ENCODE measurements around the gene KRTAP12-2.

DNA sequence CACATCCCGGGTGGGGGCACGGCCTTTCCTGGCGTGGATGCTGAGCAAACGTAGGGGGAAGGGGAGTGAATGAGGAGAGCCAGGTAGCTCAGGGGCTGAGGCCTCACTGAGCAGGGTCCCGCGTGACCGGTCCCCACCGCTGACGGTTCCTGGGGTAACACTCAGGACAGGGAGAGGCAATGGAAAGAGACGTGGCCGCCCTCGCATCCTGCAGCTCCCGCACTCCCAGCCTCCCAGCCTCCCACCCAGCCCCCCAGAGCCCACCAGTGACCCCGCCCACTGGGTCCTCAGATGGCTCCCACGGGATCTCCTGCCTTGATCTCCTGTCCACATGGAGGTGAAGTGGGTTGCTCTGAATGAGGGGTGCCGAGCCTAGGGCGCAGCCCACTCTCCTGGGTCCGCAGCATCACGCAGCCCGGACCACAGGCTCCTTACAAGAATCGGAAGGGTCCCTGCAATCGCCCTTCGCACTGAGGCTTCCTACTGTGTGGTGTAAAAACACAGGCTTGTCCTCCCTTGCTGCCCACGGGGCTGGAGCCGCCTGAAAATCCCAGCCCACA, 42.2 kb upstream of the KRTAP12-2 start:
- TF ChIP-seq, protein P1, sequence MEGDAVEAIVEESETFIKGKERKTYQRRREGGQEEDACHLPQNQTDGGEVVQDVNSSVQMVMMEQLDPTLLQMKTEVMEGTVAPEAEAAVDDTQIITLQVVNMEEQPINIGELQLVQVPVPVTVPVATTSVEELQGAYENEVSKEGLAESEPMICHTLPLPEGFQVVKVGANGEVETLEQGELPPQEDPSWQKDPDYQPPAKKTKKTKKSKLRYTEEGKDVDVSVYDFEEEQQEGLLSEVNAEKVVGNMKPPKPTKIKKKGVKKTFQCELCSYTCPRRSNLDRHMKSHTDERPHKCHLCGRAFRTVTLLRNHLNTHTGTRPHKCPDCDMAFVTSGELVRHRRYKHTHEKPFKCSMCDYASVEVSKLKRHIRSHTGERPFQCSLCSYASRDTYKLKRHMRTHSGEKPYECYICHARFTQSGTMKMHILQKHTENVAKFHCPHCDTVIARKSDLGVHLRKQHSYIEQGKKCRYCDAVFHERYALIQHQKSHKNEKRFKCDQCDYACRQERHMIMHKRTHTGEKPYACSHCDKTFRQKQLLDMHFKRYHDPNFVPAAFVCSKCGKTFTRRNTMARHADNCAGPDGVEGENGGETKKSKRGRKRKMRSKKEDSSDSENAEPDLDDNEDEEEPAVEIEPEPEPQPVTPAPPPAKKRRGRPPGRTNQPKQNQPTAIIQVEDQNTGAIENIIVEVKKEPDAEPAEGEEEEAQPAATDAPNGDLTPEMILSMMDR (IDR thresholded peaks at IDR 0.05), result no peak
- no peak for TF ChIP-seq POLR2A (IDR thresholded peaks at IDR 0.05)
